ENCODE measurements around the gene TSPAN1.

- no peak for TF ChIP-seq CTCF (conservative IDR thresholded peaks at IDR 0.05)
- TF ChIP-seq EZH2 (IDR thresholded peaks at IDR 0.05; ENCODE audit: low read depth) = no peak
Measured at GRCh38 chr1:46215504-46215903, 40.6 kb downstream of the TSPAN1 start.
